ENCODE results near the gene PFDN1.

DNA sequence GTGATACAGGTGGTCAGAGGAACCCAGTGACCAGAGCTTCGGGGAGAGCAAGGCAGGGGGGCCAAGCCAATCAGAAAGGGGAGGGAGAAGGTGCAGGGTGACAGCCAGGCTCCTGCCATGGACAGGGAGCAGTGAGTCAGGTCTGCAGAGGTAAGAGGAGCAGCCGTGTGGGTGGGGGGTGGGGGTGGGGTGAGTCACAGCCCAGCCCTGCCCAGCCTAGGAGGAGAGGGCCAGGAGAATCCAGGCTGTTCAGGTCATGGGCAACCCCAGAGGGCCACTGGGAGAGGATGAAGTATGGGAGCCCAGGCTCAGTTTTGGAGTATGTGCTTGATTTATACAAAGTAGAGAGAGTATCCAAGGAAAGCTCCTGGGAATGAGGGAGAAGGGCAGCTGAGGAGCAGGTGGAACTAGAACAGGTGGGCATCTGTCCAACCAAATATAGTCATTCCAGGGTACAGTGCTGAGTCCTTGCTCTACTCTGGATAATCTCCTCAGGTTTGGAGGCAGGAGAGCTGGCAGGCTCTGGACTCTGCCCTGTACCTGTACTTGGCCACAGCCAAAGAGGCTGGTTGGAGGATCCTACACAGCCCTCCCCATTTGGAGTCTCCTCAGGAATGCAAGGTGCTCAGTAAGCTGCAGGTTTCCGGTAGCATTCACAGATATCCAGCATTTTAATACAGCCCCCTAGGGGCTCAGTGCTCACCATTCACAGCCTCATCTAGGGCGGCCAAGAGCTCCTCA, 42.0 kb upstream of the PFDN1 start:
- TF ChIP-seq CTCF (conservative IDR thresholded peaks at IDR 0.05; ENCODE audit: low read depth, low read length) (no peak), EZH2 (IDR thresholded peaks at IDR 0.05; ENCODE audit: borderline replicate concordance, low read depth, low read length, poor library complexity, severe bottlenecking) (no peak)

All from A673 (cell line).